ENCODE measurements around the gene CFAP46.

DNA sequence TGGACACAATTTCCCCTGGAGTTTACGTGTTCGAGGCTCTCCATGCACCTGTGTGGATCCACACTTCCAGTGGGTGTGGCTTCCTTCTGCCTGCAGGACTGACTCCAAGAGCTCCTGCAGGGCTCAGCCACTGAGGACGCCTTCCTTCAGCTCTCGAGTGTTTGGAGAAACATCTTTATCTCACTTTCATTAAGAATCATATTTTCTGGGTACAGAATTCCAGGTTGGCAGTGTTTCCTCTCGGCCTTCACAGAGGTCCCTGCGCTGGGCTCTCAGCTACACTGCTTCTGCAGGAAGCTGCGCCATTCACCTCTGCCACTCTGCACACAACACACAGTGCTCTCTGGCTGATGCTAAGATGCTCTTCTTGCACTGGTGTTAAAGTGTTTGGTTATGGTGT is 86.5 kb downstream of the CFAP46 start:
- TF ChIP-seq, protein P1, sequence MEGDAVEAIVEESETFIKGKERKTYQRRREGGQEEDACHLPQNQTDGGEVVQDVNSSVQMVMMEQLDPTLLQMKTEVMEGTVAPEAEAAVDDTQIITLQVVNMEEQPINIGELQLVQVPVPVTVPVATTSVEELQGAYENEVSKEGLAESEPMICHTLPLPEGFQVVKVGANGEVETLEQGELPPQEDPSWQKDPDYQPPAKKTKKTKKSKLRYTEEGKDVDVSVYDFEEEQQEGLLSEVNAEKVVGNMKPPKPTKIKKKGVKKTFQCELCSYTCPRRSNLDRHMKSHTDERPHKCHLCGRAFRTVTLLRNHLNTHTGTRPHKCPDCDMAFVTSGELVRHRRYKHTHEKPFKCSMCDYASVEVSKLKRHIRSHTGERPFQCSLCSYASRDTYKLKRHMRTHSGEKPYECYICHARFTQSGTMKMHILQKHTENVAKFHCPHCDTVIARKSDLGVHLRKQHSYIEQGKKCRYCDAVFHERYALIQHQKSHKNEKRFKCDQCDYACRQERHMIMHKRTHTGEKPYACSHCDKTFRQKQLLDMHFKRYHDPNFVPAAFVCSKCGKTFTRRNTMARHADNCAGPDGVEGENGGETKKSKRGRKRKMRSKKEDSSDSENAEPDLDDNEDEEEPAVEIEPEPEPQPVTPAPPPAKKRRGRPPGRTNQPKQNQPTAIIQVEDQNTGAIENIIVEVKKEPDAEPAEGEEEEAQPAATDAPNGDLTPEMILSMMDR (IDR thresholded peaks at IDR 0.05) = no peak
- no peak for TF ChIP-seq RELA (CRISPR knock-in tag; IDR thresholded peaks at IDR 0.05; ENCODE audit: borderline replicate concordance)
- TF ChIP-seq, protein P2, sequence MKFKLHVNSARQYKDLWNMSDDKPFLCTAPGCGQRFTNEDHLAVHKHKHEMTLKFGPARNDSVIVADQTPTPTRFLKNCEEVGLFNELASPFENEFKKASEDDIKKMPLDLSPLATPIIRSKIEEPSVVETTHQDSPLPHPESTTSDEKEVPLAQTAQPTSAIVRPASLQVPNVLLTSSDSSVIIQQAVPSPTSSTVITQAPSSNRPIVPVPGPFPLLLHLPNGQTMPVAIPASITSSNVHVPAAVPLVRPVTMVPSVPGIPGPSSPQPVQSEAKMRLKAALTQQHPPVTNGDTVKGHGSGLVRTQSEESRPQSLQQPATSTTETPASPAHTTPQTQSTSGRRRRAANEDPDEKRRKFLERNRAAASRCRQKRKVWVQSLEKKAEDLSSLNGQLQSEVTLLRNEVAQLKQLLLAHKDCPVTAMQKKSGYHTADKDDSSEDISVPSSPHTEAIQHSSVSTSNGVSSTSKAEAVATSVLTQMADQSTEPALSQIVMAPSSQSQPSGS (CRISPR knock-in tag; IDR thresholded peaks at IDR 0.05; ENCODE audit: borderline replicate concordance, low read depth) = no peak
